HepG2 (cell line): ENCODE results near the gene LY6G5B. TPM values are rescaled to one million over a fixed set of nuclear protein-coding genes. Genes with fewer than 3 reads are reported as not detected.
A peak's percentile ranks its signal among the peaks of the same experiment; 100 is the strongest.

ENCODE experiments used
- ADNP ChIP-seq: sonication (generic); formaldehyde crosslinking; IDR thresholded peaks from 2 replicates; pipeline ENCODE4 v1.4.0; 2020; ENCODE audit warnings: missing genetic modification reagents
- ATM ChIP-seq: fragments of 450-650 bp; IDR thresholded peaks from 2 replicates; pipeline ENCODE4 v1.7.1; 2017; ENCODE audit warnings: mild to moderate bottlenecking, borderline replicate concordance
- CAMTA2 ChIP-seq: sonication (generic); formaldehyde crosslinking; IDR thresholded peaks from 2 replicates; pipeline ENCODE4 v1.4.0; 2020; ENCODE audit warnings: mild to moderate bottlenecking, missing genetic modification reagents, borderline replicate concordance
- ESRRA ChIP-seq: sonication (generic); formaldehyde crosslinking; IDR thresholded peaks from 2 replicates; pipeline ENCODE4 v1.5.1; 2020; ENCODE audit warnings: mild to moderate bottlenecking, low read depth, missing genetic modification reagents
- FOXJ3 ChIP-seq: sonication (generic); formaldehyde crosslinking; IDR thresholded peaks from 2 replicates; pipeline ENCODE4 v1.4.0; 2020; ENCODE audit warnings: missing genetic modification reagents, mild to moderate bottlenecking, borderline replicate concordance
- FOXP1 ChIP-seq, 2 experiments: fragments of 450-650 bp in 1 of 2; IDR thresholded peaks; 2 replicates each; pipeline ENCODE4 v1.6.1; 2017 to 2018; ENCODE audit warnings: antibody characterized with exemption in 1 of 2
- GZF1 ChIP-seq: sonication (generic); formaldehyde crosslinking; IDR thresholded peaks from 2 replicates; pipeline ENCODE4 v1.5.1; 2020; ENCODE audit warnings: mild to moderate bottlenecking, missing genetic modification reagents
- ZBTB1 ChIP-seq: sonication (generic); formaldehyde crosslinking; IDR thresholded peaks from 2 replicates; pipeline ENCODE4 v1.4.0; 2020; ENCODE audit warnings: missing genetic modification reagents, borderline replicate concordance
- ZNF264 ChIP-seq: sonication (generic); formaldehyde crosslinking; IDR thresholded peaks from 2 replicates; pipeline ENCODE4 v1.4.0; 2020; ENCODE audit warnings: missing genetic modification reagents
- polyA plus RNA-seq, 8 experiments: library from polyadenylated mRNA; depleted of rRNA in 3 of 8; stranded (reverse) in 7 of 8; unstranded in 1 of 8; fragments of >200 nt; fragmentation: Illumina TruSeq in 4 of 8; extraction: Trizol in 4 of 8; gene quantifications; 2 replicates each; pipeline versions ENCODE4 v1.2.1 to v1.2.3, GENCODE V29; 2011 to 2016; ENCODE audit warnings: low read depth in 4 of 8, missing spikeins in 1 of 8, mixed read lengths in 1 of 8; ENCODE audit not compliant: insufficient read depth in 1 of 8
- total RNA-seq, 5 experiments: library from RNA; depleted of rRNA; stranded (reverse); fragments of >200 nt; fragmentation: Illumina TruSeq; extraction: Trizol; gene quantifications; 2 replicates each; pipeline ENCODE4 v1.2.3, GENCODE V29; 2016; ENCODE audit warnings: low read depth in 1 of 5
- TF ChIP-seq, protein P1 (sequence below): sonication (generic); formaldehyde crosslinking; IDR thresholded peaks from one replicate; pipeline ENCODE4 v1.5.1; 2020; ENCODE audit warnings: mild to moderate bottlenecking, missing genetic modification reagents; ENCODE audit errors: not compliant biosample characterization
- TF ChIP-seq, protein P2 (sequence below): sonication (generic); formaldehyde crosslinking; IDR thresholded peaks from 2 replicates; pipeline ENCODE4 v1.4.0; 2020; ENCODE audit warnings: mild to moderate bottlenecking, missing genetic modification reagents
- TF ChIP-seq, protein P3 (sequence below): sonication (generic); formaldehyde crosslinking; IDR thresholded peaks from 2 replicates; pipeline ENCODE4 v1.4.0; 2020; ENCODE audit warnings: missing genetic modification reagents
- TF ChIP-seq, protein P4 (sequence below): sonication (generic); formaldehyde crosslinking; IDR thresholded peaks from 2 replicates; pipeline ENCODE4 v1.4.0; 2020; ENCODE audit warnings: missing genetic modification reagents, borderline replicate concordance

The LY6G5B gene
- total and polyA plus RNA-seq, 2 of the 13 experiments (the other 11 are each of a cell fraction or from before 2014, with no cell fraction given): 7.8 to 15.7 TPM

DNA sequence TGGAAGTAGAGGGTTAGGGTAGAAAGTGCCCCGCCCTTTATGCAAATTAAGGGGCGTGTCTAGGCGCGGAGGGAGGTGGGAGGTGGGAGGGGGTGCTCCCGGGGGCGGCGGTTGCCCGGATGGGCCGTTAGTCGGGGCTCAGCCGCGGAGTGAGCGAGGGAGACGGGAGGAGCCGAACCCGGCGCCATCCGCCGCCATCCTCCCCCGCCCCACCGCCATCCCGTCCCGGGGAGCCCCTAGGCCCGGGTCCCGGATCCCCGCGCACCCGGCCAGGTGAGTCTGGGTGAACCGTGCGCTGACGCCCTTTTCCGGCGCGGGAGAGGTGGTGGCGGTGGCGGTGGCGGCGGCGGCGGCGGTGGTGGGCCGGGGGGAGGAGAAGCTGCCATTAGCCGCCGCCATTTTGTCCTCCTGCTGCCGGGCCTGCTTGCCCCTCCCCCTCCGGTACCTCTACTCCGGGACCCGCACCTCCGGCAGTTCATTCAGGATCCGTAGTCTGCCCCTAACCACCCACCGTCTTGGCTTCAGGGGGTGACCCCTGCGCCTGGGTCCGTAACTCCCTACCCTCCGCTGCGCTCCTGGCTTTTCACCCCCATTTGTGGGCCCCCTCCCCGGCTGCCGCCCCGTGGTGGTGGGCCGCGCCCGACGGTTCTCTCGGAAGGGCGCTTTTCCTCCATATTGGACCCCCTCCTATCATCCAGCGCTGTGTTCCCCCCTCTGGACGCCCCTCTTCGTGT is 49.0 kb upstream of the LY6G5B start, which contains the start of gene PRRC2A (continued):
- TF ChIP-seq, protein P1, sequence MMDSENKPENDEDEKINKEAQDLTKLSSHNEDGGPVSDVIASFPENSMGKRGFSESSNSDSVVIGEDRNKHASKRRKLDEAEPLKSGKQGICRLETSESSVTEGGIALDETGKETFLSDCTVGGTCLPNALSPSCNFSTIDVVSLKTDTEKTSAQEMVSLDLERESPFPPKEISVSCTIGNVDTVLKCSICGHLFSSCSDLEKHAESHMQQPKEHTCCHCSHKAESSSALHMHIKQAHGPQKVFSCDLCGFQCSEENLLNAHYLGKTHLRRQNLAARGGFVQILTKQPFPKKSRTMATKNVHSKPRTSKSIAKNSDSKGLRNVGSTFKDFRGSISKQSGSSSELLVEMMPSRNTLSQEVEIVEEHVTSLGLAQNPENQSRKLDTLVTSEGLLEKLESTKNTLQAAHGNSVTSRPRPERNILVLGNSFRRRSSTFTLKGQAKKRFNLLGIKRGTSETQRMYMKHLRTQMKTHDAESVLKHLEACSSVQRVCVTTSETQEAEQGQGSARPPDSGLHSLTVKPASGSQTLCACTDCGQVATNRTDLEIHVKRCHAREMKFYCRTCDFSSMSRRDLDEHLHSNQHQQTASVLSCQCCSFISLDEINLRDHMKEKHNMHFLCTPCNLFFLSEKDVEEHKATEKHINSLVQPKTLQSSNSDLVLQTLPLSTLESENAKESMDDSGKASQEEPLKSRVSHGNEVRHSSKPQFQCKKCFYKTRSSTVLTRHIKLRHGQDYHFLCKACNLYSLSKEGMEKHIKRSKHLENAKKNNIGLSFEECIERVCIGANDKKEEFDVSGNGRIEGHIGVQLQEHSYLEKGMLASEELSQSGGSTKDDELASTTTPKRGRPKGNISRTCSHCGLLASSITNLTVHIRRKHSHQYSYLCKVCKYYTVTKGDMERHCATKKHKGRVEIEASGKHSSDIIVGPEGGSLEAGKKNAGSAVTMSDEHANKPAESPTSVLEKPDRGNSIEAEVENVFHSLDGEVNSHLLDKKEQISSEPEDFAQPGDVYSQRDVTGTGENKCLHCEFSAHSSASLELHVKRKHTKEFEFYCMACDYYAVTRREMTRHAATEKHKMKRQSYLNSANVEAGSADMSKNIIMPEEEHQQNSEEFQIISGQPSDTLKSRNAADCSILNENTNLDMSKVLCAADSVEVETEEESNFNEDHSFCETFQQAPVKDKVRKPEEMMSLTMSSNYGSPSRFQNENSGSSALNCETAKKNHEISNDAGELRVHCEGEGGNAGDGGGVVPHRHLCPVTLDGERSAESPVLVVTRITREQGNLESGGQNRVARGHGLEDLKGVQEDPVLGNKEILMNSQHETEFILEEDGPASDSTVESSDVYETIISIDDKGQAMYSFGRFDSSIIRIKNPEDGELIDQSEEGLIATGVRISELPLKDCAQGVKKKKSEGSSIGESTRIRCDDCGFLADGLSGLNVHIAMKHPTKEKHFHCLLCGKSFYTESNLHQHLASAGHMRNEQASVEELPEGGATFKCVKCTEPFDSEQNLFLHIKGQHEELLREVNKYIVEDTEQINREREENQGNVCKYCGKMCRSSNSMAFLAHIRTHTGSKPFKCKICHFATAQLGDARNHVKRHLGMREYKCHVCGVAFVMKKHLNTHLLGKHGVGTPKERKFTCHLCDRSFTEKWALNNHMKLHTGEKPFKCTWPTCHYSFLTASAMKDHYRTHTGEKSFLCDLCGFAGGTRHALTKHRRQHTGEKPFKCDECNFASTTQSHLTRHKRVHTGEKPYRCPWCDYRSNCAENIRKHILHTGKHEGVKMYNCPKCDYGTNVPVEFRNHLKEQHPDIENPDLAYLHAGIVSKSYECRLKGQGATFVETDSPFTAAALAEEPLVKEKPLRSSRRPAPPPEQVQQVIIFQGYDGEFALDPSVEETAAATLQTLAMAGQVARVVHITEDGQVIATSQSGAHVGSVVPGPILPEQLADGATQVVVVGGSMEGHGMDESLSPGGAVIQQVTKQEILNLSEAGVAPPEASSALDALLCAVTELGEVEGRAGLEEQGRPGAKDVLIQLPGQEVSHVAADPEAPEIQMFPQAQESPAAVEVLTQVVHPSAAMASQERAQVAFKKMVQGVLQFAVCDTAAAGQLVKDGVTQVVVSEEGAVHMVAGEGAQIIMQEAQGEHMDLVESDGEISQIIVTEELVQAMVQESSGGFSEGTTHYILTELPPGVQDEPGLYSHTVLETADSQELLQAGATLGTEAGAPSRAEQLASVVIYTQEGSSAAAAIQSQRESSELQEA (CRISPR knock-in tag): no peak
- TF ChIP-seq, protein P2, sequence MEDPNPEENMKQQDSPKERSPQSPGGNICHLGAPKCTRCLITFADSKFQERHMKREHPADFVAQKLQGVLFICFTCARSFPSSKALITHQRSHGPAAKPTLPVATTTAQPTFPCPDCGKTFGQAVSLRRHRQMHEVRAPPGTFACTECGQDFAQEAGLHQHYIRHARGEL: no peak
- 0 out of 2 replicates have a peak, but pooled peaks have one; percentile 0 for TF ChIP-seq ZNF264
- TF ChIP-seq, protein P3, sequence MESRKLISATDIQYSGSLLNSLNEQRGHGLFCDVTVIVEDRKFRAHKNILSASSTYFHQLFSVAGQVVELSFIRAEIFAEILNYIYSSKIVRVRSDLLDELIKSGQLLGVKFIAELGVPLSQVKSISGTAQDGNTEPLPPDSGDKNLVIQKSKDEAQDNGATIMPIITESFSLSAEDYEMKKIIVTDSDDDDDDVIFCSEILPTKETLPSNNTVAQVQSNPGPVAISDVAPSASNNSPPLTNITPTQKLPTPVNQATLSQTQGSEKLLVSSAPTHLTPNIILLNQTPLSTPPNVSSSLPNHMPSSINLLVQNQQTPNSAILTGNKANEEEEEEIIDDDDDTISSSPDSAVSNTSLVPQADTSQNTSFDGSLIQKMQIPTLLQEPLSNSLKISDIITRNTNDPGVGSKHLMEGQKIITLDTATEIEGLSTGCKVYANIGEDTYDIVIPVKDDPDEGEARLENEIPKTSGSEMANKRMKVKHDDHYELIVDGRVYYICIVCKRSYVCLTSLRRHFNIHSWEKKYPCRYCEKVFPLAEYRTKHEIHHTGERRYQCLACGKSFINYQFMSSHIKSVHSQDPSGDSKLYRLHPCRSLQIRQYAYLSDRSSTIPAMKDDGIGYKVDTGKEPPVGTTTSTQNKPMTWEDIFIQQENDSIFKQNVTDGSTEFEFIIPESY (CRISPR knock-in tag): 0 out of 2 replicates have a peak, but pooled peaks have one; percentile 23
- TF ChIP-seq, protein P4, sequence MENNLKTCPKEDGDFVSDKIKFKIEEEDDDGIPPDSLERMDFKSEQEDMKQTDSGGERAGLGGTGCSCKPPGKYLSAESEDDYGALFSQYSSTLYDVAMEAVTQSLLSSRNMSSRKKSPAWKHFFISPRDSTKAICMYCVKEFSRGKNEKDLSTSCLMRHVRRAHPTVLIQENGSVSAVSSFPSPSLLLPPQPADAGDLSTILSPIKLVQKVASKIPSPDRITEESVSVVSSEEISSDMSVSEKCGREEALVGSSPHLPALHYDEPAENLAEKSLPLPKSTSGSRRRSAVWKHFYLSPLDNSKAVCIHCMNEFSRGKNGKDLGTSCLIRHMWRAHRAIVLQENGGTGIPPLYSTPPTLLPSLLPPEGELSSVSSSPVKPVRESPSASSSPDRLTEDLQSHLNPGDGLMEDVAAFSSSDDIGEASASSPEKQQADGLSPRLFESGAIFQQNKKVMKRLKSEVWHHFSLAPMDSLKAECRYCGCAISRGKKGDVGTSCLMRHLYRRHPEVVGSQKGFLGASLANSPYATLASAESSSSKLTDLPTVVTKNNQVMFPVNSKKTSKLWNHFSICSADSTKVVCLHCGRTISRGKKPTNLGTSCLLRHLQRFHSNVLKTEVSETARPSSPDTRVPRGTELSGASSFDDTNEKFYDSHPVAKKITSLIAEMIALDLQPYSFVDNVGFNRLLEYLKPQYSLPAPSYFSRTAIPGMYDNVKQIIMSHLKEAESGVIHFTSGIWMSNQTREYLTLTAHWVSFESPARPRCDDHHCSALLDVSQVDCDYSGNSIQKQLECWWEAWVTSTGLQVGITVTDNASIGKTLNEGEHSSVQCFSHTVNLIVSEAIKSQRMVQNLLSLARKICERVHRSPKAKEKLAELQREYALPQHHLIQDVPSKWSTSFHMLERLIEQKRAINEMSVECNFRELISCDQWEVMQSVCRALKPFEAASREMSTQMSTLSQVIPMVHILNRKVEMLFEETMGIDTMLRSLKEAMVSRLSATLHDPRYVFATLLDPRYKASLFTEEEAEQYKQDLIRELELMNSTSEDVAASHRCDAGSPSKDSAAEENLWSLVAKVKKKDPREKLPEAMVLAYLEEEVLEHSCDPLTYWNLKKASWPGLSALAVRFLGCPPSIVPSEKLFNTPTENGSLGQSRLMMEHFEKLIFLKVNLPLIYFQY (CRISPR knock-in tag): peak; percentile 54; the same call in 1 of the 2 replicates
- no peak for TF ChIP-seq ADNP (CRISPR knock-in tag)
- TF ChIP-seq FOXP1 (IDR thresholded peaks at IDR 0.05): no peak
- no peak for TF ChIP-seq FOXP1 (CRISPR knock-in tag; IDR thresholded peaks at IDR 0.05)
- TF ChIP-seq ATM: no peak
- peak; percentile 87; the same call in 1 of the 2 replicates for TF ChIP-seq CAMTA2 (CRISPR knock-in tag)
- peak; percentile 22; the same call in 1 of the 2 replicates for TF ChIP-seq ESRRA (CRISPR knock-in tag)
- TF ChIP-seq FOXJ3 (CRISPR knock-in tag): no peak
- no peak; the same call in 1 of the 2 replicates for TF ChIP-seq ZBTB1 (CRISPR knock-in tag)
- no peak; the same call in none of the 2 replicates for TF ChIP-seq GZF1 (CRISPR knock-in tag)
